Kidney capillary endothelial cell (primary cell): Measurements from ENCODE around the gene LMCD1.

Source experiments
- DNase-seq: peaks from one replicate; pipeline ENCODE4 v3.0.0-alpha.2; 2018; ENCODE audit warnings: low spot score

The LMCD1 gene

GRCh38 chr3:8537440-8537839 lies 35.8 kb downstream of the LMCD1 start:
- DNase-seq = no peak

- DNase-seq = no peak
These were observed 36.6 kb downstream of the LMCD1 start for GRCh38 chr3:8538223-8538622.

- no peak for DNase-seq
These were observed 37.3 kb downstream of the LMCD1 start for GRCh38 chr3:8538913-8539312.

- no peak for DNase-seq
These were observed 37.8 kb downstream of the LMCD1 start for GRCh38 chr3:8539419-8539818.

- DNase-seq = peak; percentile 36
These were observed 38.8 kb downstream of the LMCD1 start for GRCh38 chr3:8540456-8540855.

GRCh38 chr3:8541486-8541885 lies 39.9 kb downstream of the LMCD1 start:
- DNase-seq = no peak

GRCh38 chr3:8542190-8543135 lies 40.8 kb downstream of the LMCD1 start:
- no peak for DNase-seq

- no peak for DNase-seq
These were observed 45.0 kb downstream of the LMCD1 start for GRCh38 chr3:8546609-8547008.

- no peak for DNase-seq
These were observed 47.1 kb downstream of the LMCD1 start for GRCh38 chr3:8548502-8549275.

- no peak for DNase-seq
These were observed 47.7 kb downstream of the LMCD1 start for GRCh38 chr3:8549354-8549753.

- no peak for DNase-seq
These were observed 49.0 kb downstream of the LMCD1 start for GRCh38 chr3:8550611-8551010.

- no peak for DNase-seq
These were observed 50.7 kb downstream of the LMCD1 start for GRCh38 chr3:8552223-8552762.

- DNase-seq = no peak
These were observed 51.8 kb downstream of the LMCD1 start for GRCh38 chr3:8553405-8553804.

- no peak for DNase-seq
These were observed 53.1 kb downstream of the LMCD1 start for GRCh38 chr3:8554696-8555095.

- no peak for DNase-seq
These were observed 53.6 kb downstream of the LMCD1 start for GRCh38 chr3:8555113-8555661.

- DNase-seq = no peak
These were observed 54.3 kb downstream of the LMCD1 start for GRCh38 chr3:8555725-8556472.

- no peak for DNase-seq
These were observed 54.8 kb downstream of the LMCD1 start for GRCh38 chr3:8556473-8556869.

GRCh38 chr3:8557298-8557697 lies 55.7 kb downstream of the LMCD1 start:
- DNase-seq = no peak

GRCh38 chr3:8558645-8559044 lies 57.0 kb downstream of the LMCD1 start:
- no peak for DNase-seq

GRCh38 chr3:8559351-8559750 lies 57.7 kb downstream of the LMCD1 start:
- no peak for DNase-seq

- no peak for DNase-seq
These were observed 58.9 kb downstream of the LMCD1 start for GRCh38 chr3:8560366-8561007.
